ENCODE data around the gene NLRP4.
A peak's percentile ranks its signal among the peaks of the same experiment; 100 is the strongest.

The NLRP4 gene

GRCh38 chr19:55836340-55836739, at the start of gene NLRP4:
Gene NLRP4, plus strand, starts transcription at chr19:55836540. Its CDS starts 15,541 bp downstream, at chr19:55852081.
- no peak for DNase-seq (ENCODE audit: low spot score)

GRCh38 chr19:55795021-55795420, 41.3 kb upstream of the NLRP4 start:
- DNase-seq (ENCODE audit: low spot score) = no peak

- no peak for DNase-seq (ENCODE audit: low spot score)
Observed at GRCh38 chr19:55801416-55801815, 34.9 kb upstream of the NLRP4 start.

- no peak for DNase-seq (ENCODE audit: low spot score)
Observed at GRCh38 chr19:55802281-55802680, 34.1 kb upstream of the NLRP4 start.

- peak; percentile 43 for DNase-seq (ENCODE audit: low spot score)
Observed at GRCh38 chr19:55809381-55810058, 26.8 kb upstream of the NLRP4 start.

- DNase-seq (ENCODE audit: low spot score) = no peak
Observed at GRCh38 chr19:55811340-55811739, 25.0 kb upstream of the NLRP4 start.

GRCh38 chr19:55812449-55812848, 23.9 kb upstream of the NLRP4 start:
- DNase-seq (ENCODE audit: low spot score) = no peak

GRCh38 chr19:55813906-55814305, 22.4 kb upstream of the NLRP4 start:
- no peak for DNase-seq (ENCODE audit: low spot score)

GRCh38 chr19:55820037-55820436, 16.3 kb upstream of the NLRP4 start:
- DNase-seq (ENCODE audit: low spot score) = no peak

GRCh38 chr19:55830656-55831055, 5.7 kb upstream of the NLRP4 start:
- DNase-seq (ENCODE audit: low spot score) = no peak

GRCh38 chr19:55831846-55832245, 4.5 kb upstream of the NLRP4 start, which contains the start of gene NLRP11:
Gene NLRP11, minus strand, starts transcription at chr19:55831999. Its CDS starts 13,825 bp downstream, at chr19:55818174.
- DNase-seq (ENCODE audit: low spot score) = no peak

- DNase-seq (ENCODE audit: low spot score) = no peak
Observed at GRCh38 chr19:55832676-55833075, 3.7 kb upstream of the NLRP4 start.

GRCh38 chr19:55838251-55838650, 1.9 kb downstream of the NLRP4 start:
- no peak for DNase-seq (ENCODE audit: low spot score)

GRCh38 chr19:55838906-55839305, 2.6 kb downstream of the NLRP4 start:
- no peak for DNase-seq (ENCODE audit: low spot score)

GRCh38 chr19:55855160-55855559, 18.8 kb downstream of the NLRP4 start:
- DNase-seq (ENCODE audit: low spot score) = no peak

- no peak for DNase-seq (ENCODE audit: low spot score)
Observed at GRCh38 chr19:55857149-55857548, 20.8 kb downstream of the NLRP4 start.

- no peak for DNase-seq (ENCODE audit: low spot score)
Observed at GRCh38 chr19:55857974-55858373, 21.6 kb downstream of the NLRP4 start.

GRCh38 chr19:55858401-55858800, 22.1 kb downstream of the NLRP4 start:
- DNase-seq (ENCODE audit: low spot score) = no peak

GRCh38 chr19:55858969-55859368, 22.6 kb downstream of the NLRP4 start:
- DNase-seq (ENCODE audit: low spot score) = no peak

GRCh38 chr19:55866521-55866920, 30.2 kb downstream of the NLRP4 start:
- DNase-seq (ENCODE audit: low spot score) = no peak

GRCh38 chr19:55867101-55867500, 30.8 kb downstream of the NLRP4 start:
- no peak for DNase-seq (ENCODE audit: low spot score)

- DNase-seq (ENCODE audit: low spot score) = no peak
Observed at GRCh38 chr19:55870736-55871135, 34.4 kb downstream of the NLRP4 start.

GRCh38 chr19:55877211-55877610, 40.9 kb downstream of the NLRP4 start:
- DNase-seq (ENCODE audit: low spot score) = no peak

- no peak for DNase-seq (ENCODE audit: low spot score)
Observed at GRCh38 chr19:55882626-55883025, 46.3 kb downstream of the NLRP4 start.
